Mesothelial cell of epicardium (in vitro differentiated cells): Measurements from ENCODE around the gene PTPRK. TPM values are rescaled to one million over a fixed set of nuclear protein-coding genes. Genes with fewer than 3 reads are reported as not detected.

ENCODE experiments used
- DNase-seq, 2 experiments: peaks; one replicate each; pipeline ENCODE4 v3.0.0; 2021; ENCODE audit warnings: low spot score in 2 of 2; ENCODE audit not compliant: unreplicated experiment in 2 of 2
- H3K27ac Mint-ChIP-seq: 2 replicates; pipeline ENCODE4 v1.8.0; 2021; ENCODE audit warnings: mixed read lengths
- H3K27me3 Mint-ChIP-seq: 2 replicates; pipeline ENCODE4 v1.8.0; 2021; ENCODE audit warnings: low read depth, mixed read lengths
- H3K36me3 Mint-ChIP-seq: 2 replicates; pipeline ENCODE4 v1.8.0; 2021; ENCODE audit warnings: mixed read lengths
- H3K4me1 Mint-ChIP-seq: 2 replicates; pipeline ENCODE4 v1.8.0; 2021; ENCODE audit warnings: mixed read lengths
- H3K4me3 Mint-ChIP-seq: 2 replicates; pipeline ENCODE4 v1.8.0; 2021; ENCODE audit warnings: mild to moderate bottlenecking, moderate library complexity, mixed read lengths
- H3K9me3 Mint-ChIP-seq: 2 replicates; pipeline ENCODE4 v1.8.0; 2021; ENCODE audit warnings: mixed read lengths
- total RNA-seq: library from RNA; stranded (reverse); gene quantifications from 3 replicates; pipeline ENCODE4 v1.2.1, GENCODE V29; 2021
- TF ChIP-seq, protein P1 (sequence below): fragments of 200-600 bp; sonication (generic); IDR thresholded peaks from one replicate; pipeline ENCODE4 v1.5.0; 2021; ENCODE audit warnings: antibody characterized with exemption; ENCODE audit not compliant: unreplicated experiment

The PTPRK gene
- total RNA-seq, 1 donor from 2014 or later = 93.7 TPM

DNA sequence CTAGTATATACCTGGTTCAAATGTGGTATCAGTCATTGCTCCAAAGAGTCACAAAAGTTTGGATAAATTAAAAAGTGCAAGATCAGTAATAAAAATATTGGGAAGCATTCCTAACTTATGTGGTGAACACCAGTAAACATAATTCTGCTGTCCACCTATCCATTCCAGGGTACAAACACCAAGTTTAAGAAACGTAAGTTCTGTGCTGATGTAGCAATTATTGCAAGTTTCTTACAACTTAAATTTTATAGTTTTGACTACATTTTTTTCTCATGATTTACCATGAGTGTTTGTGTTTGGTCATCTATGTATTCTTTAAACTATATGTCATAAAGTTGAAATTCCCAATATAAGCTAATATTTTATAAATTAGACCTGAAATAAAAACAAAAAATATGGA is 364.6 kb downstream of the PTPRK start:
- TF ChIP-seq, protein P1, sequence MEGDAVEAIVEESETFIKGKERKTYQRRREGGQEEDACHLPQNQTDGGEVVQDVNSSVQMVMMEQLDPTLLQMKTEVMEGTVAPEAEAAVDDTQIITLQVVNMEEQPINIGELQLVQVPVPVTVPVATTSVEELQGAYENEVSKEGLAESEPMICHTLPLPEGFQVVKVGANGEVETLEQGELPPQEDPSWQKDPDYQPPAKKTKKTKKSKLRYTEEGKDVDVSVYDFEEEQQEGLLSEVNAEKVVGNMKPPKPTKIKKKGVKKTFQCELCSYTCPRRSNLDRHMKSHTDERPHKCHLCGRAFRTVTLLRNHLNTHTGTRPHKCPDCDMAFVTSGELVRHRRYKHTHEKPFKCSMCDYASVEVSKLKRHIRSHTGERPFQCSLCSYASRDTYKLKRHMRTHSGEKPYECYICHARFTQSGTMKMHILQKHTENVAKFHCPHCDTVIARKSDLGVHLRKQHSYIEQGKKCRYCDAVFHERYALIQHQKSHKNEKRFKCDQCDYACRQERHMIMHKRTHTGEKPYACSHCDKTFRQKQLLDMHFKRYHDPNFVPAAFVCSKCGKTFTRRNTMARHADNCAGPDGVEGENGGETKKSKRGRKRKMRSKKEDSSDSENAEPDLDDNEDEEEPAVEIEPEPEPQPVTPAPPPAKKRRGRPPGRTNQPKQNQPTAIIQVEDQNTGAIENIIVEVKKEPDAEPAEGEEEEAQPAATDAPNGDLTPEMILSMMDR = no peak
- Mint-ChIP-seq H3K36me3 (peaks cover 3% of the 10 kb centered on the region), H3K4me1 (no peaks in the 10 kb centered on the region), H3K9me3 (no peaks in the 10 kb centered on the region), H3K27me3 (no peaks in the 10 kb centered on the region), H3K27ac (no peak overlapping the region), H3K4me3 (no peak overlapping the region)
- no peak for DNase-seq

GRCh38 chr6:128152551-128152950 is 367.8 kb downstream of the PTPRK start:
- peaks cover 3% of the 10 kb centered on the region for H3K36me3 Mint-ChIP-seq
- H3K27ac Mint-ChIP-seq = no peak overlapping the region
- peaks cover 1% of the 10 kb centered on the region for H3K4me1 Mint-ChIP-seq
- no peak overlapping the region for H3K4me3 Mint-ChIP-seq
- TF ChIP-seq, protein P1 = no peak
- no peaks in the 10 kb centered on the region for H3K27me3 Mint-ChIP-seq
- no peak for DNase-seq
- H3K9me3 Mint-ChIP-seq = no peaks in the 10 kb centered on the region

GRCh38 chr6:128150376-128150775 is 370.0 kb downstream of the PTPRK start:
- H3K9me3 Mint-ChIP-seq = no peaks in the 10 kb centered on the region
- no peak overlapping the region for H3K4me3 Mint-ChIP-seq
- no peak overlapping the region for H3K27ac Mint-ChIP-seq
- no peak for DNase-seq
- TF ChIP-seq, protein P1 = no peak
- no peaks in the 10 kb centered on the region for H3K36me3 Mint-ChIP-seq
- peaks cover 1% of the 10 kb centered on the region for H3K4me1 Mint-ChIP-seq
- no peaks in the 10 kb centered on the region for H3K27me3 Mint-ChIP-seq

GRCh38 chr6:128149796-128150195 is 370.6 kb downstream of the PTPRK start:
- peaks cover 1% of the 10 kb centered on the region for H3K4me1 Mint-ChIP-seq
- no peaks in the 10 kb centered on the region for H3K36me3 Mint-ChIP-seq
- no peak overlapping the region for H3K4me3 Mint-ChIP-seq
- H3K27me3 Mint-ChIP-seq = no peaks in the 10 kb centered on the region
- H3K27ac Mint-ChIP-seq = no peak overlapping the region
- TF ChIP-seq, protein P1 = no peak
- DNase-seq = no peak
- no peaks in the 10 kb centered on the region for H3K9me3 Mint-ChIP-seq

DNA sequence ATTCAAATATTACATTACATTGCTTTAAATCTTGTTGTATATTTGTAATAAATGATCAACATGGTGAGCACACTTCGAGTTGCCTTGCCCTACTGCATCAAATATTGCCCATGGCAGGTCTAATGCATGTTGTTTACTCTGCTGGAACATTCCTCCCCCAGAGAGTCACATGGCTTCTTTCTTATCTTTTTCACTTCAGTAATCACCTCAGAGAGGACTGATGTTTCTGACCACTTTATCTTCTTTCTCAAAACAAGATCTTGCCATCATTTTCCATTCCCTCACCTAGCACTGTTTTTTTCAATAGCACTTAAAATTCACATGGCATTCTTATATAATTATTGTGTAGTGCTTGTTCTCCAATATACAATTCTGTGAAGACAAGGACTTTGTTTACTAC is 376.1 kb downstream of the PTPRK start:
- no peak overlapping the region for H3K4me3 Mint-ChIP-seq
- H3K27ac Mint-ChIP-seq = no peak overlapping the region
- TF ChIP-seq, protein P1 = no peak
- no peaks in the 10 kb centered on the region for H3K27me3 Mint-ChIP-seq
- H3K36me3 Mint-ChIP-seq = no peaks in the 10 kb centered on the region
- no peaks in the 10 kb centered on the region for H3K9me3 Mint-ChIP-seq
- no peak for DNase-seq
- H3K4me1 Mint-ChIP-seq = peaks cover 1% of the 10 kb centered on the region

- Mint-ChIP-seq H3K27me3 (no peaks in the 10 kb centered on the region), H3K4me3 (no peak overlapping the region), H3K36me3 (no peaks in the 10 kb centered on the region), H3K9me3 (no peaks in the 10 kb centered on the region), H3K27ac (no peak overlapping the region), H3K4me1 (no peaks in the 10 kb centered on the region)
- TF ChIP-seq, protein P1 = no peak
- no peak for DNase-seq
Observed at GRCh38 chr6:128141932-128142331, 378.5 kb downstream of the PTPRK start.
